Activated T-cell treated with anti-CD3 and anti-CD28 coated beads, Interleukin-2, amount 50 U/mL, for 4 hours (primary cell): ENCODE results near the gene SYT9. TPM values are rescaled to one million over a fixed set of nuclear protein-coding genes. Genes with fewer than 3 reads are reported as not detected.

ENCODE experiments used
- ATAC-seq, 2 donors: fragments of 200-7000 bp; cut with Tn5 transposase; one replicate each; pipeline ENCODE4 v1.10.0; 2021
- DNase-seq: peaks from one replicate; pipeline ENCODE4 v3.0.0-alpha.2; 2020
- H3K27me3 Mint-ChIP-seq: one replicate; pipeline ENCODE4 v1.8.0; 2021; ENCODE audit warnings: low read depth, mixed read lengths
- H3K36me3 Mint-ChIP-seq: one replicate; pipeline ENCODE4 v1.8.0; 2022; ENCODE audit warnings: mixed read lengths; ENCODE audit not compliant: insufficient read depth
- H3K4me1 Mint-ChIP-seq: one replicate; pipeline ENCODE4 v1.8.0; 2021; ENCODE audit warnings: low read depth, mixed read lengths
- H3K4me3 Mint-ChIP-seq: one replicate; pipeline ENCODE4 v1.8.0; 2021; ENCODE audit warnings: mild to moderate bottlenecking, moderate library complexity, mixed read lengths
- H3K9me3 Mint-ChIP-seq: one replicate; pipeline ENCODE4 v1.8.0; 2021; ENCODE audit warnings: mixed read lengths
- total RNA-seq, 3 donors: library from RNA; stranded (reverse); gene quantifications; one replicate each; pipeline ENCODE4 v1.2.1, GENCODE V29; 2021

The SYT9 gene
- total RNA-seq, 3 donors from 2014 or later = not detected

- H3K4me1 Mint-ChIP-seq = no peaks in the 10 kb centered on the region
- H3K9me3 Mint-ChIP-seq = peaks cover 6% of the 10 kb centered on the region
- peaks cover 8% of the 10 kb centered on the region for H3K27me3 Mint-ChIP-seq
- no peak overlapping the region for H3K4me3 Mint-ChIP-seq
- ATAC-seq (no peak), DNase-seq (no peak)
- H3K36me3 Mint-ChIP-seq = no peaks in the 10 kb centered on the region
Measured at GRCh38 chr11:7291100-7291829, 39.6 kb downstream of the SYT9 start.

GRCh38 chr11:7292922-7293321, 41.2 kb downstream of the SYT9 start:
- Mint-ChIP-seq H3K4me3 (no peak overlapping the region), H3K27me3 (peaks cover 9% of the 10 kb centered on the region), H3K4me1 (no peaks in the 10 kb centered on the region), H3K9me3 (no peaks in the 10 kb centered on the region), H3K36me3 (no peaks in the 10 kb centered on the region)
- ATAC-seq (no peak), DNase-seq (no peak)

- Mint-ChIP-seq H3K4me3 (no peak overlapping the region), H3K27me3 (peaks cover 10% of the 10 kb centered on the region), H3K4me1 (no peaks in the 10 kb centered on the region), H3K9me3 (no peaks in the 10 kb centered on the region), H3K36me3 (no peaks in the 10 kb centered on the region)
- DNase-seq (no peak), ATAC-seq (no peak)
Measured at GRCh38 chr11:7299393-7299792, 47.7 kb downstream of the SYT9 start.

DNA sequence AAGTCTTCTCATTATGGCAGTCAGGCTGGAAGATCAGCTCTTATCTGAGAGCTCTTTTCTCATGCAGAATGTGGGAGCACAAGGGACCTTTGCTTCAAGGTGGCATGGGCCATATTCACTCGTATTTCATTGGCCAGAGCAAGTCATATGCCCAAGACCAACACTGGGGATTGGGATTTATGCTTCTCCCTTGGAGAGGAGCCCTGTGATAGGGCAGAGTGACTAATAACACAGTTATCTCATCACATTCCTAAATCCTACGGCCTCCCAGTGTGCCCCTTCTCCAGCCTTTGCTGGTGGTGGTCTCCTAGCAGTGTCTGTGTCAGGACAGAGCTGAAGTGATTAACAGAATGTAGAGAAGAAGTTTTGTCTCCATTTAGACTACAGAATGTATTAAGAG, 48.6 kb downstream of the SYT9 start:
- DNase-seq = no peak
- Mint-ChIP-seq H3K4me1 (no peaks in the 10 kb centered on the region), H3K36me3 (no peaks in the 10 kb centered on the region), H3K4me3 (no peak overlapping the region), H3K27me3 (peaks cover 10% of the 10 kb centered on the region), H3K9me3 (no peaks in the 10 kb centered on the region)
- no peak for ATAC-seq

- no peaks in the 10 kb centered on the region for H3K36me3 Mint-ChIP-seq
- DNase-seq = no peak
- ATAC-seq = no peak
- H3K4me1 Mint-ChIP-seq = no peaks in the 10 kb centered on the region
- H3K4me3 Mint-ChIP-seq = no peak overlapping the region
- H3K27me3 Mint-ChIP-seq = peaks cover 9% of the 10 kb centered on the region
- no peaks in the 10 kb centered on the region for H3K9me3 Mint-ChIP-seq
Measured at GRCh38 chr11:7303146-7303545, 51.4 kb downstream of the SYT9 start.

GRCh38 chr11:7306900-7307299, 55.2 kb downstream of the SYT9 start:
- Mint-ChIP-seq H3K36me3 (no peaks in the 10 kb centered on the region), H3K27me3 (peaks cover 15% of the 10 kb centered on the region), H3K4me3 (no peak overlapping the region), H3K9me3 (no peaks in the 10 kb centered on the region), H3K4me1 (no peaks in the 10 kb centered on the region)
- ATAC-seq (no peak), DNase-seq (no peak)

DNA sequence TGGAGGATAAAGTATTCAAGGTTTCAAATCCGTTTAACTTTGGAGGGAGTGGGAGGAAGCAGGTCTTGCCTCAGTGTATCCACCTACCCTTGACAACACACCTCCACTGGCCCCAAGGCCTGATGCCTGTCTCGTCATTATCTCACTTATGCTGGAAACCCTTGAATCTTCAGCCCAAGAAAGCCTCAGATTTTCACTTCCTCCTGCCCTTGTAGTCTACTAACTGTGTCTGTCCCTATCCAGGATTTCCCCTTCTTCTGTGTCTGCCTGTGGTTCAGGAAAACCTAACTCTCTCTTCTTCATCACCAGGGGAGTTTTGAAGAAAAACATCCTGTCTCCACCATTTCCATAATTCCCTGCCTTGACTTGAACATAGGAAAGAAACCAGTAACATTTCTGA, 56.1 kb downstream of the SYT9 start:
- no peaks in the 10 kb centered on the region for H3K4me1 Mint-ChIP-seq
- DNase-seq (no peak), ATAC-seq (no peak)
- H3K9me3 Mint-ChIP-seq = no peaks in the 10 kb centered on the region
- H3K27me3 Mint-ChIP-seq = peaks cover 17% of the 10 kb centered on the region
- H3K36me3 Mint-ChIP-seq = no peaks in the 10 kb centered on the region
- H3K4me3 Mint-ChIP-seq = no peak overlapping the region

- H3K4me1 Mint-ChIP-seq = no peaks in the 10 kb centered on the region
Measured at GRCh38 chr11:7311903-7312302, 60.2 kb downstream of the SYT9 start.

GRCh38 chr11:7314811-7315604, 63.3 kb downstream of the SYT9 start:
- no peak for ATAC-seq
- Mint-ChIP-seq H3K36me3 (no peaks in the 10 kb centered on the region), H3K4me1 (no peaks in the 10 kb centered on the region), H3K27me3 (peaks cover 14% of the 10 kb centered on the region), H3K9me3 (peaks cover 4% of the 10 kb centered on the region), H3K4me3 (no peak overlapping the region)
- DNase-seq = no peak

More at GRCh38 chr11:7311903-7312302, 60.2 kb downstream of the SYT9 start:
- Mint-ChIP-seq H3K4me3 (no peak overlapping the region), H3K27me3 (peaks cover 20% of the 10 kb centered on the region), H3K36me3 (no peaks in the 10 kb centered on the region), H3K9me3 (peaks cover 4% of the 10 kb centered on the region)
- DNase-seq (no peak), ATAC-seq (no peak)

GRCh38 chr11:7319501-7319900, 67.8 kb downstream of the SYT9 start:
- DNase-seq (no peak), ATAC-seq (no peak)
- Mint-ChIP-seq H3K9me3 (peaks cover 4% of the 10 kb centered on the region), H3K4me1 (no peaks in the 10 kb centered on the region), H3K27me3 (peaks cover 13% of the 10 kb centered on the region), H3K4me3 (no peak overlapping the region), H3K36me3 (no peaks in the 10 kb centered on the region)

- peaks cover 4% of the 10 kb centered on the region for H3K9me3 Mint-ChIP-seq
- ATAC-seq (no peak), DNase-seq (no peak)
- H3K4me3 Mint-ChIP-seq = no peak overlapping the region
- no peaks in the 10 kb centered on the region for H3K36me3 Mint-ChIP-seq
- peaks cover 7% of the 10 kb centered on the region for H3K27me3 Mint-ChIP-seq
- H3K4me1 Mint-ChIP-seq = no peaks in the 10 kb centered on the region
Measured at GRCh38 chr11:7320306-7320705, 68.6 kb downstream of the SYT9 start.

- H3K4me3 Mint-ChIP-seq = no peak overlapping the region
- no peak for ATAC-seq
- DNase-seq = no peak
- no peaks in the 10 kb centered on the region for H3K36me3 Mint-ChIP-seq
- peaks cover 2% of the 10 kb centered on the region for H3K9me3 Mint-ChIP-seq
- H3K4me1 Mint-ChIP-seq = no peaks in the 10 kb centered on the region
- H3K27me3 Mint-ChIP-seq = peaks cover 9% of the 10 kb centered on the region
Measured at GRCh38 chr11:7321473-7322450, 70.1 kb downstream of the SYT9 start.

DNA sequence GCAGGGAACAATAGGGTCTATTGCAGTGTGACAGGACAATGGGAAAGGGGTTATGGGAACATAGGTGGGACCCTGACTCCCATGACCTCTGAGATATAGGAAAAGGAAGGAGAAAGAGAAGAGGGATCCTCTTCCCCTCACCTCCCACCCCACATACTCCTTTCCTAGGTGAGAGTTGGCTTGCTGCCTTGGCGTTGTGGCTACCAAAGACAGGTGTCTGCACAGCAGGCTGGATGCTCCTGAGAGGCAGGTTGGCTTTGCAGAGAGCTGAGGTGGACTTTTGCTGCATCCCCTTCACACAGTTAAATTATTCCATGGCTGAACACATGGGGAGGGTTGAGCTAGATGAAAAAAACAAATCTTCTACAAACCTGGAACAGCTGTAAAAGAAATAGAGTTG, 80.7 kb downstream of the SYT9 start:
- Mint-ChIP-seq H3K36me3 (no peaks in the 10 kb centered on the region), H3K4me3 (no peak overlapping the region), H3K9me3 (no peaks in the 10 kb centered on the region), H3K27me3 (peaks cover 4% of the 10 kb centered on the region), H3K4me1 (no peaks in the 10 kb centered on the region)
- no peak for ATAC-seq
- no peak for DNase-seq

GRCh38 chr11:7332962-7333361, 81.3 kb downstream of the SYT9 start:
- no peak for ATAC-seq
- no peaks in the 10 kb centered on the region for H3K4me1 Mint-ChIP-seq
- H3K27me3 Mint-ChIP-seq = peaks cover 4% of the 10 kb centered on the region
- no peaks in the 10 kb centered on the region for H3K9me3 Mint-ChIP-seq
- H3K36me3 Mint-ChIP-seq = no peaks in the 10 kb centered on the region
- DNase-seq = no peak
- no peak overlapping the region for H3K4me3 Mint-ChIP-seq
